NOMO-1 treated with dmso at 0.1 percent for 144 hours (cell line): Measurements from ENCODE around the gene PDAP1.
"Not testable (repeated sequence)": the region's sequence is repeated elsewhere in the genome, so short reads cannot be mapped to it uniquely, and the experiment has no call there.

Source experiments
- DNase-seq: peaks from one replicate; lab custom pipeline; 2025; ENCODE audit not compliant: unreplicated experiment; lab: John Stamatoyannopoulos, UW

Gene PDAP1

DNA sequence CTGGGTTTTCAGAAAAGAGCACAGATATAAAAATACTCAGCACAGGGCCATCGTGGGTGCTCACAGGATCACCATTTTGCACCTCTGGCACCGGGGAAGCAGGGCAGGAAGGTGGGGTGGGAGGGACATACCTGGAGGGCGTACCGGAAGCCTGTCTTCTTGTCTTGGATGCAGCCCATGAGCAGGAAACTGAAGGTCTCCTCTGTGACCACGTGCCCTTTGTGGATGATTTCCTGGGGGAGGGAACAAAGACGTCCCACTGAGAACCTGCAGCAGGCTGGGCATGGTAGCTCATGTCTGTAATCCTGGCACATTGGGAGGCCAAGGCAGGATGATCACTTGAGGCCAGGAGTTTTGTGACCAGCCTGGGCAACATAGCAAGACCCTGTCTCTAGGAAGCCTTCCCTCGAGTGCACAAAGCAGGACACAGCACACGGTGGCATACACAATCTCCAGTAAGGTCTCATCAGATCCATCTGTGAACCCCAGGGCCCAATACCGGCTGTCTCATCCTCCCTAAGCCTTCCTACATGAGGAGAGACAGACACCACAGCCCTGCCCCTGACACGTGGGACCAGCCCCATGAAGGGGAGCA lies 20.7 kb upstream of the PDAP1 start:
- no peak for DNase-seq

GRCh38 chr7:99424932-99425730 lies 16.7 kb upstream of the PDAP1 start:
- DNase-seq: no peak

GRCh38 chr7:99422625-99423024 lies 14.2 kb upstream of the PDAP1 start:
- DNase-seq: no peak

GRCh38 chr7:99422186-99422585 lies 13.8 kb upstream of the PDAP1 start:
- DNase-seq: no peak

DNA sequence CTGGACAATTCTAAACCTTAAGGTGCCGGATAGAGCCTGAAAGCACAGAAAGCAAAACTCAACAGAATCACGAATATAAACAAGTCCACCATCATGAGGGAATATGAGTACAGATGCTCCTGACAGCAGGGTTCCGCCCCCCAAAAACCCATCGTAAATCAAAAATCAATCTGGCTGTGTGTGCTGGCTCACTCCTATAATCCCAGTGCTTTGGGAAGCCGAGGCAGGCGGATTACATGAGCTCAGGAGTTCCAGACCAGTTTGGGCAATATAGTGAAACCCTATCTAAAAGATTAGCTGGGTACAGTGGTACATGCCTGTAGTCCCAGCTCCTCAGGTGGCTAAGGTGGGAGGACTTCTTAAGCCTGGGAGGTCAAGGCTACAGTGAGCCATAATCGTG lies 12.6 kb upstream of the PDAP1 start:
- no peak for DNase-seq

DNA sequence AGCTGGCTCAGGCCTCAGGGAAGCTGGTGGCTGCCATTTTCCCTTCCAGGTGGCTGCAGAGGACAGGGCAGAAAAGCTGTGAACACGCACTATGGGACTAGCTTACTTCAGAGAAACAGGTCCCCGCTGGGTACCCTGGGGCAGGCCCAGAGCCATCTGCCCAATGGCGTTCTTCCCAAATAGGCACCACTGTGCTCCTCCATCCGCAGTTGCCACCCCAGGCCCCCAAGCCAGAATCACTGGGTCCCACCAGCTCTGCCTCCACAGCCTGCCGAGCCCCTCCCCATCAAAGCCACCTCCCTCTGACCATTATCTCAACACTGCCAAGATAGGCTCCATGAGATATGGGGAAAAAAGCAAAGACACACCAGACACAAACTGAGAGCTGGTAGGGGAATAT lies 11.8 kb upstream of the PDAP1 start:
- no peak for DNase-seq

DNA sequence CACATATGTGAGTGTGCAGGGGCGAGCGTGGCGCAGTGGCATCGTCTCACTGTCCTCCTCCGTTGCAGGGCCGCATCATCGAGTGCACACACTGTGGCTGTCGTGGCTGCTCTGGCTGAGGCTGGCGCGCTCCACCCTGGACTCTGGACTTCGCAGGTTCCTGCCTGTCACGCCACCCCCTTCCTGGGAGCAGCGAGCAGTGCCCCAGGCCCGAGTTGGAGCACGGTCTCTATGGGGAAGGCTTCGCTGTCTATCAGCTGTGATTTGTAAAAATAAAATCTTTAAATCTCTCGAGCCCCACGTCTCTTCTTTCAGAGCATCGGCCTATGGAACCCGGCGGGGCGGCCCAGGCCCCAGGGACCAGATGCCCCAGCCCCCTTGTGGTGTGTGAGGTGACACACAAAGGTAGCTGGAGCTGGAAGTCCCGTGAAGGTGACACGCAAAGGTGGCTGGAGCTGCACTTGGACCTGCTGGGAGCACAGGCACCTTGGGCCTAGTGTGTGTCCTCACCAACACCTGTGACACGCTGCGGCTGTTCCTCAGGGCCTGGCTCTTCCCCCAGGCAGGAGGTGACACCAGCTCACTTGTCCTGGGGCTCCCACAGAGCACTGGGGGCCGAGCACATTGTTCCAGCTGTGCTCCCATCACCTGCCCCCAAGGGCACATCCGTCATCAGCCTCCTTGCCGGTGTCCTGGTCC lies 11.1 kb upstream of the PDAP1 start:
- DNase-seq: no peak

GRCh38 chr7:99418260-99418659 lies 9.9 kb upstream of the PDAP1 start:
- DNase-seq: no peak

- not testable (repeated sequence) for DNase-seq
Observed at GRCh38 chr7:99415513-99416127, 7.2 kb upstream of the PDAP1 start.

DNA sequence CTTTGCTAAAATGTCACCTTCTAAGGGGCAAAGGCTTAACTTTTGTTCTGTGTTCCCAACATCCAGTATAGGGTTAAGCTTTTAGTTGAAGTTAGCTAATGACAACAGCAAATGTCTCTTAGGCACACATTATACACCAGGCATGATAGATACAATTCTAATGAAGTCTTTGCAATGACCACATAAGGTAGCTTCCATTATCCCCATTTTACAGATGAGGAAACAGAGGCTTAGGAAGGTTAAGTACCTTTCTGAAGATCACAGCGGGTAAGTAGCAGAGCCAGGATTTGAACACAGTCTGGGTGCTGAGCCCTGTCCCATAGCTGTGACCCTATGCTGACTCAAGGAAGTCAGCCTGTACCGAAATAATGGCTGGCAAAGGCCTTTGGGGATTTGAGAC lies 2.2 kb upstream of the PDAP1 start:
- no peak for DNase-seq

DNA sequence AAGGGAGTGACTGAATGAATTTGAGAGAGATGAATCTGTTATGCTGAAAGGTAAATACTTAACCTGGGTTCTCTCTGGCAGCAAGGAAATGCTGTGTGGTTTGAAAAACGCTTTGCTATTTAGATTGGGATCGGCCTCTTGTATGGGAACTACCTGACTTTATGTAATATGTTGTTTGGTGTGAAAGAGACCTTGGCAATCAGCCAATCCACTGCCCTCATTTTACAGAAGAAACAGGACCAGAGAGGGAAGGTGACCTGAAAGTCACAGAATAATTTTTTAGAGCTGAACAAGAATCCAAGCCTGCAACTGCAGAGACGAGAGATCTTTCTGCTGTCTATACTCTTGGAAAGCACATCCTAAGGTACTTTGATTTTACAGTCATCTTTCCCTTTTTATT lies 1.4 kb upstream of the PDAP1 start:
- DNase-seq: no peak

- peak; percentile 60 for DNase-seq
Observed at GRCh38 chr7:99409192-99409572, 785 bp upstream of the PDAP1 start.

GRCh38 chr7:99407872-99408378 lies 472 bp downstream of the PDAP1 start:
- DNase-seq: no peak

- no peak for DNase-seq
Observed at GRCh38 chr7:99406557-99406956, 1.8 kb downstream of the PDAP1 start.

DNA sequence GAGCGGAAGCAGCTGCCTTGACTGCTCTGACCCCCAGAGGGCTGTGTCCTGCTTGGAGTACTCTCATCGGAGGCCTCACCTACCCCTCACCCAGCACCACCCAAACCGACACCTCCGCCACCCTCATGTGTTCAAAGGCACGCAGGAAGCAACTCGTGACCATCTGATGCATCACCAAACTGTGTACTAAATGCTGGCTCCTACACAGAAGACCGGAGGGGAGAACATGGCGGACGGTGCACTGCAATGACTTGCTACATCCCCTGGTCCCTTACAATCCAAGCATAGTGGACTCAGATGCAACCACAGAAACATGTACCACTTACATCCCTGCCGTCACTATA lies 3.4 kb downstream of the PDAP1 start:
- DNase-seq: no peak

- no peak for DNase-seq
Observed at GRCh38 chr7:99404235-99404976, 4.0 kb downstream of the PDAP1 start.

GRCh38 chr7:99403764-99404163 lies 4.6 kb downstream of the PDAP1 start:
- DNase-seq: no peak

- DNase-seq: no peak
Observed at GRCh38 chr7:99402854-99403253, 5.5 kb downstream of the PDAP1 start.

GRCh38 chr7:99399597-99399996 lies 8.8 kb downstream of the PDAP1 start:
- DNase-seq: no peak

DNA sequence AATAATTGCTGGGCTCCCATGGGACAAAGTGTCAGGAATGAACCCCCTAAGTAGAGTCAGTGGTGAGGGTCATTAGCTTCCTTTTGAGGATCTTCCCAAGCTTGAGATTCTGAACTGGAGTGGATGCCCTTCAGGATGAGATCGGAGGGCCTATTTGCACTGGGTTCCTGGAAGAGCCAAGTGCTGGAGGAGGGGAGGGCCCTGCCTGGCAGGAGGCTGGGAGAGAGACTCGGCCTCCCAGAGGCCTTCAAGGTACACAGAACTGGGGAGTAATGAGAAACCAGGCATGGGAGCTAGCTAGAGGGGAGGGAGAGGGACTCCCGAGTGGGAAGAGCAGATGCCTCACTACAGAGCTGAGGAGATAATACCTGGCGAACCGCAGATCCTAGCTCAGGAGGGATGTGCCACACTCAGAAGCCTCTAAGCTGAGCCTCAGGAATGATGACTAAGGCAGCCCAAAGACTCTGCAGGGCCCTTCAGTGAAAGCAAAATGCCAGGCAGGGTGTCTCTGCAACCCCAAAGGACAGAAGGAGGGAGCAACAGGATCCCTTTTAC lies 9.4 kb downstream of the PDAP1 start:
- DNase-seq: no peak
